CD4-positive, CD25-positive, alpha-beta regulatory T cell (primary cell): ENCODE data around the gene ACACB. TPM values are rescaled to one million over a fixed set of nuclear protein-coding genes. Genes with fewer than 3 reads are reported as not detected.
A peak's percentile ranks its signal among the peaks of the same experiment; 100 is the strongest.

Experiments
- ATAC-seq, 2 donors: fragments of 150-1000 bp; cut with Tn5 transposase; one replicate each; pipeline ENCODE4 v1.10.0; 2021; ENCODE audit warnings: low read depth in 2 of 2, moderate number of reproducible peaks in 2 of 2, moderate library complexity in 1 of 2
- DNase-seq, 3 donors: peaks; one replicate each; pipeline versions ENCODE4 v3.0.0 to v3.0.0-alpha.2; 2012 to 2022; ENCODE audit warnings: mixed read lengths in 1 of 3
- H3K27ac ChIP-seq: one replicate; pipeline ENCODE4 v1.7.0; 2013; ENCODE audit warnings: mild to moderate bottlenecking, low read length; ENCODE audit not compliant: insufficient read depth, poor library complexity, severe bottlenecking
- H3K27me3 ChIP-seq: one replicate; pipeline ENCODE4 v1.7.0; 2013; ENCODE audit warnings: low read length; ENCODE audit not compliant: control insufficient read depth, insufficient read depth
- H3K36me3 ChIP-seq: one replicate; pipeline ENCODE4 v1.7.0; 2013; ENCODE audit warnings: mild to moderate bottlenecking, low read length, moderate library complexity; ENCODE audit not compliant: control insufficient read depth, insufficient read depth
- H3K4me1 ChIP-seq: 2 replicates; pipeline ENCODE4 v1.7.0; 2013; ENCODE audit warnings: mild to moderate bottlenecking, low read length; ENCODE audit not compliant: insufficient read depth, control insufficient read depth, poor library complexity, severe bottlenecking
- H3K4me3 ChIP-seq: one replicate; pipeline ENCODE4 v1.7.0; 2013; ENCODE audit warnings: low read depth, mild to moderate bottlenecking, low read length, moderate library complexity
- H3K9me3 ChIP-seq, 2 experiments: 1 replicate in 1 of 2; 2 replicates in 1 of 2; pipeline ENCODE4 v1.7.0; 2013; ENCODE audit warnings: low read length in 2 of 2, mild to moderate bottlenecking in 1 of 2, moderate library complexity in 1 of 2; ENCODE audit not compliant: control insufficient read depth in 2 of 2
- H3K27ac Mint-ChIP-seq, 3 donors: one replicate each; pipeline ENCODE4 v1.8.0; 2020 to 2022; ENCODE audit warnings: mild to moderate bottlenecking in 3 of 3, mixed read lengths in 3 of 3, moderate library complexity in 2 of 3
- H3K27me3 Mint-ChIP-seq: one replicate; pipeline ENCODE4 v1.8.0; 2022; ENCODE audit warnings: mild to moderate bottlenecking, mixed read lengths
- H3K36me3 Mint-ChIP-seq: one replicate; pipeline ENCODE4 v1.8.0; 2020; ENCODE audit warnings: mixed read lengths
- H3K4me1 Mint-ChIP-seq, 4 donors: one replicate each; pipeline ENCODE4 v1.8.0; 2020 to 2022; ENCODE audit warnings: mixed read lengths in 4 of 4, mild to moderate bottlenecking in 1 of 4
- H3K4me3 Mint-ChIP-seq, 4 donors: one replicate each; pipeline ENCODE4 v1.8.0; 2020 to 2022; ENCODE audit warnings: mild to moderate bottlenecking in 4 of 4, mixed read lengths in 4 of 4, moderate library complexity in 3 of 4
- H3K9me3 Mint-ChIP-seq, 7 donors: one replicate each; pipeline ENCODE4 v1.8.0; 2020 to 2022; ENCODE audit warnings: mixed read lengths in 7 of 7, mild to moderate bottlenecking in 3 of 7, moderate library complexity in 2 of 7
- polyA plus RNA-seq, 4 donors: library from polyadenylated mRNA; unstranded; fragments of 300-500 nt; fragmentation: Illumina TruSeq; gene quantifications; one replicate each; pipeline ENCODE4 v1.2.3, GENCODE V29; 2021
- total RNA-seq: library from RNA; stranded (reverse); gene quantifications from one replicate; pipeline ENCODE4 v1.2.3, GENCODE V29; 2022

Gene ACACB
- total and polyA plus RNA-seq, 5 donors from 2014 or later, result 0.47 to 23.5 (median 1.2) TPM

DNA sequence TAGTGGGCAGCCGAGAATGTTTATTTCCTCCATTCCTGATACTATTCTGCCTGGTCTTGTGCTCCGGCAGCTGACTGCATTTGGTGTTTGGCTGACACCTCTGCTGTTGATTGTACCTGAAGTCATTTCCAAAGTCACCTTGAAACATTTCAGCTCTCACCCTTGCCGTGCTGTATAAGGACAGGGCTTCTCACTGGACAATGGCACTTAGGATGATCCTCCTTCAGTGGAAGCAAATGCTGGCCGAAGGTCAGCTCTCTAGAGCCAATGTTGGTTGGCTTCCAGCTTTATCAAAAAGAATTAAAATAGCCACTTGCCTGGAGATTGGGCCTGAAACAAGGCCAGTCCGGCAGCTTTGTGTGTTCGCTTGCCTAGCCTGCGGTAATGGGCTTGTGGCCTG lies 44.0 kb downstream of the ACACB start:
- ATAC-seq (no peak), DNase-seq (no peak)
- H3K36me3 ChIP-seq, result no peaks in the 10 kb centered on the region
- no peak overlapping the region for H3K4me3 Mint-ChIP-seq
- no peaks in the 10 kb centered on the region for H3K27me3 Mint-ChIP-seq
- H3K9me3 ChIP-seq, result no peaks in the 10 kb centered on the region
- no peaks in the 10 kb centered on the region for H3K27me3 ChIP-seq
- no peaks in the 10 kb centered on the region for H3K9me3 Mint-ChIP-seq
- H3K4me1 Mint-ChIP-seq, result peaks cover 1 to 16% (median 7%) of the 10 kb centered on the region in 4 donors
- no peaks in the 10 kb centered on the region for H3K4me1 ChIP-seq
- H3K27ac ChIP-seq, result no peak overlapping the region
- H3K27ac Mint-ChIP-seq, result no peak overlapping the region
- no peak overlapping the region for H3K4me3 ChIP-seq
- peaks cover 5% of the 10 kb centered on the region for H3K36me3 Mint-ChIP-seq

DNA sequence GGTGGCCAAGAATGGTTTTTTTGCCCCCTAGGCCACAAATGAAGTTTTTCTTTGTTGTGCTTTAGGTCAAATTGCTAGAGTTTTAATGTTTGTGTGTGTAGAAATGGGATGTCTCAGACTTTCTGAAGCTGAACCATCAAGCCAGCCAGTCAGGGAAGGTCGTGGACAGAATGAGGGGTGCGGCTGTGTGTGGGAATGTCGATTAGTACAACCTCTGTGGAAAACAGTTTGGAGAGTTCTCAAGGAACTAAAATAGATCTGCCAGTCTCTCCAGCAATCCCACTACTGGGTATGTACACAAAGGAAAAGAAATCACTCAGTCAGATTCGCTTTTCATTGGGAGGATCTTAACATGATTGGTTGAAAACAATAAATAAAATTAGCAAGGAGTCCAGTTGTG lies 44.5 kb downstream of the ACACB start:
- no peaks in the 10 kb centered on the region for H3K36me3 ChIP-seq
- Mint-ChIP-seq H3K4me1 (peaks cover 0 to 12% (median 4%) of the 10 kb centered on the region in 4 donors), H3K27ac (no peak overlapping the region), H3K36me3 (peaks cover 5% of the 10 kb centered on the region), H3K9me3 (no peaks in the 10 kb centered on the region), H3K4me3 (no peak overlapping the region), H3K27me3 (no peaks in the 10 kb centered on the region)
- no peaks in the 10 kb centered on the region for H3K9me3 ChIP-seq
- no peaks in the 10 kb centered on the region for H3K4me1 ChIP-seq
- H3K27ac ChIP-seq, result no peak overlapping the region
- DNase-seq (no peak), ATAC-seq (no peak)
- no peak overlapping the region for H3K4me3 ChIP-seq
- no peaks in the 10 kb centered on the region for H3K27me3 ChIP-seq

DNA sequence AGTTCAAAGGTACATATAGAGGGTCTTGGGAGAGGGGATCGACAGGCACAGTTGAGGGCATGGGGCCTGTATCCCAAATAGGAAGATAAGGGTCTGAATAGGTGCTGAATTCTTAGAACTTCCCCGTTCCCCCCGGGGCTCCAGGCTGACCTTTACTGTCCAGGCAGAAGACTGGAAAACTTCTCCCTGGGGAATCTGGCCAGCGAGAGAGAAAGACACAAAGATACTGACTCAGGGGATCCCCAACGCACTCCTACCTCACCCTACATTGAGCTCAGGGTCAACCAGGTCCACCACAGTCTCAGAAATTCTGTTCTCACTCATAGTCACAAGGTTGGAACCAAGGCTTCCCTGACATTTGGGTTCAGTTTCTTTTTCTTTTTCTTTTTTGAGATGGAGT lies 46.2 kb downstream of the ACACB start:
- Mint-ChIP-seq H3K4me1 (peaks cover 0 to 11% (median 4%) of the 10 kb centered on the region in 4 donors), H3K4me3 (no peak overlapping the region), H3K9me3 (no peaks in the 10 kb centered on the region), H3K27ac (no peak overlapping the region), H3K36me3 (peaks cover 5% of the 10 kb centered on the region), H3K27me3 (no peaks in the 10 kb centered on the region)
- no peak for DNase-seq
- H3K4me1 ChIP-seq, result no peaks in the 10 kb centered on the region
- H3K9me3 ChIP-seq, result no peaks in the 10 kb centered on the region
- H3K36me3 ChIP-seq, result peaks cover under 1% of the 10 kb centered on the region
- no peak overlapping the region for H3K27ac ChIP-seq
- no peaks in the 10 kb centered on the region for H3K27me3 ChIP-seq
- ATAC-seq, result no peak
- H3K4me3 ChIP-seq, result no peak overlapping the region

DNA sequence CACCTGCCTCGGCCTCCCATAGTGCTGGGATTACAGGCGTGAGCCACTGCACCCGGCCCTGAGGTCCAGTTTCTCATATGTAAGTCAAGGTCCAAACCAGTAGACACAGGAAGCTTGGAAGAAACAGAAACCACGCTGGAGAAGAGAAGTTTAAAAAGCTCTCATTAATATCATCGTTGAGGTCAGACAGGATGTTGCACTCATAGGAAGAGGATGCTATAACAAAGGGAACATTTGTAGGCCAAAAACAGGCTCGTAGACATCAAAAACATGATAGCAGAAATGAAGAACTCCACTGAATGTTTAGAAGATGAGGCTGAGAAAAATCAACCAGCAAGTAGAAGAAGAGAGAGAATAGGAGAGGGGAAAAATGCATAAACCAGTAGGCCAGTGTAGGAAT lies 46.8 kb downstream of the ACACB start:
- Mint-ChIP-seq H3K27ac (no peak overlapping the region), H3K4me3 (no peak overlapping the region), H3K36me3 (peaks cover 11% of the 10 kb centered on the region), H3K9me3 (no peaks in the 10 kb centered on the region), H3K27me3 (no peaks in the 10 kb centered on the region), H3K4me1 (peaks cover 0 to 7% (median 3%) of the 10 kb centered on the region in 4 donors)
- ATAC-seq (no peak), DNase-seq (no peak)
- Histone ChIP-seq H3K36me3 (peaks cover 5% of the 10 kb centered on the region), H3K4me3 (no peak overlapping the region), H3K9me3 (no peaks in the 10 kb centered on the region), H3K27ac (no peak overlapping the region), H3K4me1 (no peaks in the 10 kb centered on the region), H3K27me3 (no peaks in the 10 kb centered on the region)

DNA sequence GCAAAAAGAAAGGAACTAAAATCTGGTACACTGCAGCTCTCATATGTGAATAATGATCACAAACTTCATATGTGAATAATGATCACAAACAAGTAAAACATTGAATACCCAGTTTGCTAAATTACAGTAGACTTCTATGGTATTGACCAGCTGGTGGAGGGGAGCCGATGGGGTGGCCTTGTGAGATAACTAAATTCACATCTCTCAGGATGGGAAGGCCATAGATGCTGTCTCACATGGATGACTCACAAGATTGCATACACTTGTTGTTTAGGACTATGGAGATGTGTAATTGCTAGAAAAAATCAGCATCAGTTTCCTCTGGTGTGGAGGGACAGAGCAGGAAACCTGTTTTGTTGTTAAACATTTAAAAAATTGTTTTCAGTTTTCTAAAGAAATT lies 49.2 kb downstream of the ACACB start:
- Histone ChIP-seq H3K27ac (no peak overlapping the region), H3K27me3 (no peaks in the 10 kb centered on the region), H3K4me3 (no peak overlapping the region), H3K9me3 (no peaks in the 10 kb centered on the region), H3K4me1 (no peaks in the 10 kb centered on the region), H3K36me3 (peaks cover 12% of the 10 kb centered on the region)
- DNase-seq (no peak), ATAC-seq (no peak)
- Mint-ChIP-seq H3K27me3 (no peaks in the 10 kb centered on the region), H3K4me1 (peaks cover 0 to 6% (median 5%) of the 10 kb centered on the region in 4 donors), H3K9me3 (no peaks in the 10 kb centered on the region), H3K4me3 (no peak overlapping the region), H3K27ac (no peak overlapping the region), H3K36me3 (peaks cover 24% of the 10 kb centered on the region)

DNA sequence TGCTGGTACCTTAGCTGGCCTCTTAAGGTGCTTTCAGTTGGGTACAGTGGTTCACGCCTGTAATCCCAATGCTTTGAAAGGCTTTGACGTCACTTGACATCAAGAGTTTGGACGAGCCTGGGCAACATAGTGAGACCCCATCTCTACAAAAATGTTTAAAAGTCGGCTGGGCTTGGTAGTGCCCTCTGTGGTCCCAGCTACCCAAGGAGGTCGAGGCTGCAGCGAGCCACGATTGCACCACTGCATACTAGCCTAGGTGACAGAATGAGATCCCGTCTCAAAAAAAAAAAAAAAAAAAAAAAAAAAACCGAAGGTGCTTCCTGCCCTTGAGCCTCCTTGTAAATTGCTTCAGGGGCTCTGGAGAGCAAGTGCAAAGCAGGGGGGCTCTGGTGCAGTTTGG lies 50.0 kb downstream of the ACACB start:
- Histone ChIP-seq H3K4me1 (no peaks in the 10 kb centered on the region), H3K9me3 (no peaks in the 10 kb centered on the region), H3K27ac (no peak overlapping the region), H3K27me3 (no peaks in the 10 kb centered on the region), H3K4me3 (no peak overlapping the region), H3K36me3 (peaks cover 12% of the 10 kb centered on the region)
- no peaks in the 10 kb centered on the region for H3K9me3 Mint-ChIP-seq
- H3K36me3 Mint-ChIP-seq, result peaks cover 24% of the 10 kb centered on the region
- H3K4me3 Mint-ChIP-seq, result no peak overlapping the region
- DNase-seq (no peak), ATAC-seq (no peak)
- H3K4me1 Mint-ChIP-seq, result peaks cover 0 to 6% (median 4%) of the 10 kb centered on the region in 4 donors
- no peaks in the 10 kb centered on the region for H3K27me3 Mint-ChIP-seq
- no peak overlapping the region for H3K27ac Mint-ChIP-seq

DNA sequence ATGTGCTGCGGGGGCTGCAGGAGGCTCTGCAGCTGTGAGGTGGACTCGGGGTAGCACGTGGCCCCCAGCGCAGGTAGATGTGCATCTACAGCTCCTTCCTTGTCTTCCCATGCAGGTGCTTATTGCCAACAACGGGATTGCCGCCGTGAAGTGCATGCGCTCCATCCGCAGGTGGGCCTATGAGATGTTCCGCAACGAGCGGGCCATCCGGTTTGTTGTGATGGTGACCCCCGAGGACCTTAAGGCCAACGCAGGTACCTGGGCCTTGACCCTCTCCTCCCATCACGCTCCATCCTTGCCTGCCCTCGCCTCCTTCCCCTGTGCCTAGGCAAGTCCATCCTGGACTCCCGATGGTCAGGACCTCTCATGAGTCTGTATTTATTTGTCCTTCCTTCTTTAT lies 51.4 kb downstream of the ACACB start:
- H3K4me1 ChIP-seq, result no peaks in the 10 kb centered on the region
- peaks cover 37% of the 10 kb centered on the region for H3K36me3 Mint-ChIP-seq
- peak overlapping the region in 1 of 3 donors; percentile 69 for H3K27ac Mint-ChIP-seq
- H3K9me3 ChIP-seq, result no peaks in the 10 kb centered on the region
- peaks cover 0 to 5% (median 2%) of the 10 kb centered on the region in 4 donors for H3K4me1 Mint-ChIP-seq
- H3K27me3 Mint-ChIP-seq, result no peaks in the 10 kb centered on the region
- no peak overlapping the region for H3K27ac ChIP-seq
- H3K36me3 ChIP-seq, result peaks cover 24% of the 10 kb centered on the region
- no peak overlapping the region for H3K4me3 ChIP-seq
- DNase-seq (no peak), ATAC-seq (no peak)
- H3K4me3 Mint-ChIP-seq, result no peak overlapping the region
- H3K9me3 Mint-ChIP-seq, result peaks cover 0 to 3% (median 0%) of the 10 kb centered on the region in 7 donors
- H3K27me3 ChIP-seq, result no peaks in the 10 kb centered on the region

DNA sequence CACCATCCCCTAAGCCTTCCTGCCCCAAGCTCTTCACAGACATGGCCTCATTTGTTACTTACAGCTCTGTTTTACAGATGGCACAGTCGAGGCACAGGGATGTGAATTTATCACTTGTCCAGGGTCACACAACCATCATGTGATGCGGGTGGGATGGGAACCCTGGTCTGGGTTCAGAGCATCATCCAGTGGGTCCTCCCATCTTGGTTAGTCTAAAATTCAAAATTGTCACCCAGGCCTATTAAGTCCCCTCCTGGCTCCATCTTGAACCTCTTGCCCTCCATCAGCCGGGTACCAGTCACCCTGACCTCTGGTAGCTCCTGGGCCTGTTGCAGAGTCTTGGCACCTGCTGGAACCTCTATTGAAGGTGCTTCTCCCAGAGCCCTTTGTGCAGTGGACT lies 52.9 kb downstream of the ACACB start:
- peaks cover 44% of the 10 kb centered on the region for H3K36me3 Mint-ChIP-seq
- ATAC-seq, result no peak

More for the DNA sequence above, 52.9 kb downstream of the ACACB start:
- H3K9me3 ChIP-seq, result no peaks in the 10 kb centered on the region
- H3K27me3 ChIP-seq, result no peaks in the 10 kb centered on the region
- peaks cover 34% of the 10 kb centered on the region for H3K36me3 ChIP-seq
- H3K4me1 ChIP-seq, result no peaks in the 10 kb centered on the region
- no peak overlapping the region for H3K4me3 ChIP-seq
- Mint-ChIP-seq H3K4me3 (no peak overlapping the region), H3K9me3 (peaks cover 0 to 4% (median 2%) of the 10 kb centered on the region in 7 donors), H3K27me3 (no peaks in the 10 kb centered on the region), H3K27ac (no peak overlapping the region), H3K4me1 (peaks cover 0 to 4% (median 0%) of the 10 kb centered on the region in 4 donors)
- H3K27ac ChIP-seq, result no peak overlapping the region
- DNase-seq, result no peak
